Measurements from ENCODE around the gene EIF6. TPM values are rescaled to one million over a fixed set of nuclear protein-coding genes. Genes with fewer than 3 reads are reported as not detected.
"Not testable (repeated sequence)": the region's sequence is repeated elsewhere in the genome, so short reads cannot be mapped to it uniquely, and the experiment has no call there.

The EIF6 gene
- total RNA-seq, 4 donors from 2014 or later, result 176 to 240 (median 198) TPM

- Histone ChIP-seq H3K9me3 (no peaks in the 10 kb centered on the region), H3K4me1 (peaks cover 4 to 36% (median 19%) of the 10 kb centered on the region in 3 donors), H3K36me3 (peaks cover 0 to 3% (median 0%) of the 10 kb centered on the region in 3 donors), H3K4me3 (no peak overlapping the region), H3K27ac (peak overlapping the region; percentile 66 to 89 (median 80)), H3K27me3 (no peaks in the 10 kb centered on the region)
- TF ChIP-seq CTCF (IDR thresholded peaks at IDR 0.05), result peak in 1 of 6 experiments; percentile 11
- TF ChIP-seq POLR2A (IDR thresholded peaks at IDR 0.05), result peak in 2 of 4 donors; percentile 15 to 36
- no peak for DNase-seq
- 38 to 59% methylated on average over 6 of the region's 6 CpGs for WGBS, 2 donors
- intact Hi-C loops (cut with DNase I), result no loop called here
Observed at GRCh38 chr20:35318502-35319157, 34.1 kb upstream of the EIF6 start.

GRCh38 chr20:35317416-35318210 lies 33.0 kb upstream of the EIF6 start:
- intact Hi-C loops (cut with DNase I), result no loop called here
- WGBS, 2 donors, result 73 to 79% methylated on average over 5 of the region's 5 CpGs
- TF ChIP-seq POLR2A (IDR thresholded peaks at IDR 0.05) (no peak), CTCF (IDR thresholded peaks at IDR 0.05) (no peak)

GRCh38 chr20:35316086-35316485 lies 31.5 kb upstream of the EIF6 start:
- H3K4me3 ChIP-seq, result no peak overlapping the region
- no peak overlapping the region for H3K27ac ChIP-seq
- WGBS, 2 donors, result 86 to 87% methylated on average over 1 to 2 of the region's 2 CpGs
- H3K4me1 ChIP-seq, result peaks cover 4 to 52% (median 19%) of the 10 kb centered on the region in 3 donors
- peaks cover 0 to 3% (median 0%) of the 10 kb centered on the region in 3 donors for H3K36me3 ChIP-seq
- intact Hi-C loops (cut with DNase I), result no loop called here
- H3K27me3 ChIP-seq, result no peaks in the 10 kb centered on the region
- H3K9me3 ChIP-seq, result no peaks in the 10 kb centered on the region
- no peak for DNase-seq
- TF ChIP-seq CTCF (IDR thresholded peaks at IDR 0.05) (no peak), POLR2A (IDR thresholded peaks at IDR 0.05) (no peak)

More at GRCh38 chr20:35317416-35318210, 33.0 kb upstream of the EIF6 start:
- Histone ChIP-seq H3K4me1 (peaks cover 4 to 37% (median 19%) of the 10 kb centered on the region in 3 donors), H3K4me3 (no peak overlapping the region), H3K36me3 (peaks cover 0 to 3% (median 0%) of the 10 kb centered on the region in 3 donors), H3K27ac (peak overlapping the region; percentile 24 to 89 (median 77)), H3K9me3 (no peaks in the 10 kb centered on the region), H3K27me3 (no peaks in the 10 kb centered on the region)
- DNase-seq, result no peak

GRCh38 chr20:35315632-35316020 lies 31.1 kb upstream of the EIF6 start:
- H3K27ac ChIP-seq; H3K36me3 ChIP-seq; H3K4me3 ChIP-seq; intact Hi-C loops (cut with DNase I); DNase-seq; H3K27me3 ChIP-seq; H3K9me3 ChIP-seq: not testable (repeated sequence)
- H3K4me1 ChIP-seq, result peaks cover 4 to 56% (median 19%) of the 10 kb centered on the region in 3 donors
- WGBS, 2 donors, result 88 to 90% methylated on average over 6 to 7 of the region's 7 CpGs

- H3K9me3 ChIP-seq, result no peaks in the 10 kb centered on the region
- H3K4me1 ChIP-seq, result peaks cover 0 to 54% (median 15%) of the 10 kb centered on the region in 3 donors
- no peak overlapping the region for H3K4me3 ChIP-seq
- WGBS, 2 donors, result 70 to 75% methylated on average over 3 of the region's 3 CpGs
- H3K27me3 ChIP-seq, result no peaks in the 10 kb centered on the region
- no peaks in the 10 kb centered on the region for H3K36me3 ChIP-seq
- intact Hi-C loops (cut with DNase I), result no loop called here
- TF ChIP-seq CTCF (IDR thresholded peaks at IDR 0.05), result no peak
- TF ChIP-seq POLR2A (IDR thresholded peaks at IDR 0.05), result no peak
- no peak overlapping the region for H3K27ac ChIP-seq
- no peak for DNase-seq
Observed at GRCh38 chr20:35314816-35315631, 30.5 kb upstream of the EIF6 start.

Data from esophagus squamous epithelium (tissue), 5 donors.